ENCODE results near the gene INF2. TPM values are rescaled to one million over a fixed set of nuclear protein-coding genes. Genes with fewer than 3 reads are reported as not detected.

The INF2 gene
- total RNA-seq, 2 experiments from 2014 or later, result 74.9 to 76.9 TPM

DNA sequence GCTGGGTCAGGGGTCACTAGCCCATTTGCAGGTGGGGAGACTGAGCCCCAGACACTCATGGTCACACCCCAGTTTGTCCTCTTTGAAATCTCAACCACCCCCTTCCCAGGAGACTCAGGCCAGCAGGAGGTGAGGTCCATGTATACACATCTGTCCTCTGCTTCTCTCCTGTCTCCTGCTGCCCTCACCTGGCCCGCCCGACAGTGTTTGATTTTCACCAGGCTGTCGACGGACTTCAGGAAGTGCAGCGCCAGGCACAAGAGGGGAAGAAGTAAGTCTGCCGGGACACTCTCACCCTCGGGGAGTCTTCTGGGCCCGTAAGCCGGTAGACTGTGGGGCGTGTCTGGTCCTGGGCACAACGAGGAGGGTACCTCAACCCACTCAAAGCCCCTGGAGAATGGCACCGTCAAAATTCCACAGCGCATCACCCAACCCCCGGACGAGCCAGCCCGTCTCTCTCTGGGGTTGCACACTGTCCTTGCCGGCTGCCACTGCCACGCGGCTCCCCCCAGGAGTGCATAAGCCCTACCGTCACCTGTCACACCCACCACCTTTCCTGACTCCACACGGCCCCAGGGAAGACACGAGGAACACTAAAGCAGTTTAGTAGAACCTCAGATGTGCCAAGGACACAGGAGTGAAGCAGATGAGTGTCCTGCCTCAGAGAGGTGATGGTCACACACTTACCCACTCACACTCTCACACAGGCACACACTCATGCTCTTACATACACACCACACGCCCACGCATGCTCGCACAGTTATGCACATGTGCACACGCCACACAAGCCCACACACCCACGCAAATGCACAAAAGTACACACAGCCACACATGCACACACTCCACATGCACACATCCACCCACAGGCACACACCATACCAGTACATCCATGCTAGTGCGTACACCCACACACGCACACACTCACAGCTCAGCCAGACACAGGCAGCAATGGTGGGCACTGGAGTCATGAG is 50.4 kb downstream of the INF2 start:
- TF ChIP-seq, protein P1, sequence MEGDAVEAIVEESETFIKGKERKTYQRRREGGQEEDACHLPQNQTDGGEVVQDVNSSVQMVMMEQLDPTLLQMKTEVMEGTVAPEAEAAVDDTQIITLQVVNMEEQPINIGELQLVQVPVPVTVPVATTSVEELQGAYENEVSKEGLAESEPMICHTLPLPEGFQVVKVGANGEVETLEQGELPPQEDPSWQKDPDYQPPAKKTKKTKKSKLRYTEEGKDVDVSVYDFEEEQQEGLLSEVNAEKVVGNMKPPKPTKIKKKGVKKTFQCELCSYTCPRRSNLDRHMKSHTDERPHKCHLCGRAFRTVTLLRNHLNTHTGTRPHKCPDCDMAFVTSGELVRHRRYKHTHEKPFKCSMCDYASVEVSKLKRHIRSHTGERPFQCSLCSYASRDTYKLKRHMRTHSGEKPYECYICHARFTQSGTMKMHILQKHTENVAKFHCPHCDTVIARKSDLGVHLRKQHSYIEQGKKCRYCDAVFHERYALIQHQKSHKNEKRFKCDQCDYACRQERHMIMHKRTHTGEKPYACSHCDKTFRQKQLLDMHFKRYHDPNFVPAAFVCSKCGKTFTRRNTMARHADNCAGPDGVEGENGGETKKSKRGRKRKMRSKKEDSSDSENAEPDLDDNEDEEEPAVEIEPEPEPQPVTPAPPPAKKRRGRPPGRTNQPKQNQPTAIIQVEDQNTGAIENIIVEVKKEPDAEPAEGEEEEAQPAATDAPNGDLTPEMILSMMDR (IDR thresholded peaks at IDR 0.05), result no peak
- POLR2A ChIA-PET, result no interaction called here
- H3K36me3 Mint-ChIP-seq (ENCODE audit: low read depth), result no peaks in the 10 kb centered on the region
- H3K4me3 Mint-ChIP-seq, result no peak overlapping the region
- H3K36me3 ChIP-seq (ENCODE audit: insufficient read depth, low read length), result no peaks in the 10 kb centered on the region
- intact Hi-C loops (cut with DNase I, micrococcal nuclease), result no loop called here
- H3K27ac Mint-ChIP-seq, result no peak overlapping the region
- no peaks in the 10 kb centered on the region for H3K4me1 ChIP-seq (ENCODE audit: insufficient read depth, low read length)
- H3K9me3 ChIP-seq (ENCODE audit: control insufficient read depth in 1 of 2, insufficient read depth in 1 of 2, low read length in 2 of 2), result no peaks in the 10 kb centered on the region
- H3K27me3 Mint-ChIP-seq, result no peaks in the 10 kb centered on the region
- H3K9me3 Mint-ChIP-seq, result no peaks in the 10 kb centered on the region
- no peak overlapping the region for H3K27ac ChIP-seq (ENCODE audit: low read depth in 1 of 2, low read length in 2 of 2)
- ATAC-seq (ENCODE audit: poor library complexity) (no peak), DNase-seq (no peak)
- no peaks in the 10 kb centered on the region for H3K27me3 ChIP-seq (ENCODE audit: control insufficient read depth in 1 of 2, insufficient read depth in 2 of 2, low read length in 2 of 2)
- H3K4me1 Mint-ChIP-seq (ENCODE audit: low read depth), result no peaks in the 10 kb centered on the region
- CTCF ChIA-PET, result no interaction called here
- no peak overlapping the region for H3K4me3 ChIP-seq (ENCODE audit: low read length)

DNA sequence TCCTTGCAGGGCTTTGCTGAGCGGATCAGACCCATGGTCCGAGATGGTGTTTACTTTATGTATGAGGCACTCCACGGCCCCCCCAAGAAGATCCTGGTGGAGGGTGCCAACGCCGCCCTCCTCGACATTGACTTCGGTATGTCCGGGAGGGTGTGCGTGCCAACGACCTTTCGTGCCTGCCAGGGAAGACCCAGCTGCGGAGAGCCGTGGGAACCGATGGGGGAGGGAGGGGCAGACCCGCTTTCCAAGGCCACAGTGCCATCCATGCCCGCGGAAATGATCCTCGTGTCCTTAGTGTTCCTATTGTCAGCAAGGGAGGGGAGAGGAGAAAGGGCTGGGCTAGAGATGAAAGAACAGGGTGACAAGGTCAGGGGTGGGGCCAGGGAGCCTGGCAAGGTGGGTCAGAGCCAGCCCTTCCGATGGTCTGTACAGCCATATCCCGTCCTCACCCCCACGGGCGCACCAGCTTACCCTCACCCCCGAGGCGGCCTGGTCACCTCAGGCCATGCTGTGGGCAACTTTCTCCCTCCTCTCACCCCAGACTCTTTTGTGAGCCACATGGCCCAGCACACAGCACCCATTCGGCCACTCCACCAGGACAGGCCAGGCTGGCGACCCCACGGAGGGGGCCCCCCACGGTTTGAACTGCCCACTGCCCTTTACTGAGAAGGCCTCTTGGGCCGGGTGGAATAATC is 51.8 kb downstream of the INF2 start:
- H3K27ac ChIP-seq (ENCODE audit: low read depth in 1 of 2, low read length in 2 of 2), result no peak overlapping the region
- TF ChIP-seq, protein P1 (IDR thresholded peaks at IDR 0.05), result no peak
- H3K36me3 Mint-ChIP-seq (ENCODE audit: low read depth), result no peaks in the 10 kb centered on the region
- H3K4me1 Mint-ChIP-seq (ENCODE audit: low read depth), result no peaks in the 10 kb centered on the region
- no peak overlapping the region for H3K27ac Mint-ChIP-seq
- no peaks in the 10 kb centered on the region for H3K9me3 Mint-ChIP-seq
- H3K4me1 ChIP-seq (ENCODE audit: insufficient read depth, low read length), result peaks cover 6% of the 10 kb centered on the region
- DNase-seq (no peak), ATAC-seq (ENCODE audit: poor library complexity) (no peak)
- no peak overlapping the region for H3K4me3 Mint-ChIP-seq
- H3K36me3 ChIP-seq (ENCODE audit: insufficient read depth, low read length), result no peaks in the 10 kb centered on the region
- H3K9me3 ChIP-seq (ENCODE audit: control insufficient read depth in 1 of 2, insufficient read depth in 1 of 2, low read length in 2 of 2), result no peaks in the 10 kb centered on the region
- no peaks in the 10 kb centered on the region for H3K27me3 ChIP-seq (ENCODE audit: control insufficient read depth in 1 of 2, insufficient read depth in 2 of 2, low read length in 2 of 2)
- no peak overlapping the region for H3K4me3 ChIP-seq (ENCODE audit: low read length)
- H3K27me3 Mint-ChIP-seq, result no peaks in the 10 kb centered on the region
- POLR2A ChIA-PET, result no interaction called here
- CTCF ChIA-PET, result no interaction called here
- intact Hi-C loops (cut with DNase I, micrococcal nuclease), result no loop called here

DNA sequence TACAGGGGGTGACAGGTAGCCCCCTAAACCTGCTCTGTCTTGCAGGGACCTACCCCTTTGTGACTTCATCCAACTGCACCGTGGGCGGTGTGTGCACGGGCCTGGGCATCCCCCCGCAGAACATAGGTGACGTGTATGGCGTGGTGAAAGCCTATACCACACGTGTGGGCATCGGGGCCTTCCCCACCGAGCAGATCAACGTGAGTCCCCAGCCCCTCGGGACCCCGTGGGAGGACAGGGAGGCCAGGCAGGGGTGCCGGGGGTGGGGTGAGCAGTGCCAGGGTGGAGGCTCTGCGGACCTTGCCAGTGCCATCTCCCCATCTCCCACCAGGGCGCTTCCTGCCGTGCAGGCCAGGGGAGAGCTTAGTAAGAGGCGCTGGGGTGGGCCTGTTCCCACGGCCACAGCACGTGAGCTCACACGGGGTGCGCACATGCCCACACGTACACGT is 52.4 kb downstream of the INF2 start:
- Histone ChIP-seq H3K9me3 (ENCODE audit: control insufficient read depth in 1 of 2, insufficient read depth in 1 of 2, low read length in 2 of 2) (no peaks in the 10 kb centered on the region), H3K4me1 (ENCODE audit: insufficient read depth, low read length) (peaks cover 7% of the 10 kb centered on the region), H3K36me3 (ENCODE audit: insufficient read depth, low read length) (no peaks in the 10 kb centered on the region), H3K27me3 (ENCODE audit: control insufficient read depth in 1 of 2, insufficient read depth in 2 of 2, low read length in 2 of 2) (no peaks in the 10 kb centered on the region), H3K4me3 (ENCODE audit: low read length) (no peak overlapping the region), H3K27ac (ENCODE audit: low read depth in 1 of 2, low read length in 2 of 2) (no peak overlapping the region)
- Mint-ChIP-seq H3K27me3 (no peaks in the 10 kb centered on the region), H3K9me3 (no peaks in the 10 kb centered on the region), H3K36me3 (ENCODE audit: low read depth) (no peaks in the 10 kb centered on the region), H3K4me1 (ENCODE audit: low read depth) (no peaks in the 10 kb centered on the region), H3K4me3 (no peak overlapping the region), H3K27ac (no peak overlapping the region)
- CTCF ChIA-PET, result no interaction called here
- POLR2A ChIA-PET, result no interaction called here
- DNase-seq (no peak), ATAC-seq (ENCODE audit: poor library complexity) (no peak)
- TF ChIP-seq, protein P1 (IDR thresholded peaks at IDR 0.05), result no peak
- intact Hi-C loops (cut with DNase I, micrococcal nuclease), result no loop called here
